OCI-LY3 (cell line): ENCODE measurements around the gene SLC6A13.

ENCODE experiments used
- H2AFZ ChIP-seq: fragments of 200-600, 300-600 bp; shearing (Covaris generic); 2 replicates; pipeline ENCODE4 v1.6.0; 2014; ENCODE audit warnings: antibody characterized with exemption, low read depth, low read length
- H3K27ac ChIP-seq: fragments of 200-600, 300-600 bp; sonication (generic); 2 replicates; pipeline ENCODE4 v1.5.1; 2014; ENCODE audit warnings: mild to moderate bottlenecking, low read length, moderate library complexity, mixed read lengths
- H3K27me3 ChIP-seq: fragments of 200-600, 300-600 bp; sonication (generic); 2 replicates; pipeline ENCODE4 v1.6.1; 2014; ENCODE audit warnings: low read depth, low read length, mixed read lengths
- H3K36me3 ChIP-seq: fragments of 200-600, 300-600 bp; sonication (generic); replicated peaks from 2 replicates; pipeline ENCODE3; 2014; ENCODE audit warnings: low read depth, low read length, mixed read lengths
- H3K4me1 ChIP-seq: fragments of 300-600, 200-600 bp; sonication (generic); 2 replicates; pipeline ENCODE4 v1.6.1; 2014; ENCODE audit warnings: low read length, mixed read lengths
- H3K4me2 ChIP-seq: fragments of 200-600, 300-600 bp; sonication (generic); 2 replicates; pipeline ENCODE4 v1.6.1; 2014; ENCODE audit warnings: low read length, mixed read lengths
- H3K4me3 ChIP-seq: fragments of 300-600, 200-600 bp; sonication (generic); 2 replicates; pipeline ENCODE4 v1.5.1; 2014; ENCODE audit warnings: antibody characterized with exemption, mild to moderate bottlenecking, low read length, moderate library complexity
- H3K79me2 ChIP-seq: fragments of 300-600, 200-600 bp; shearing (Covaris generic); 2 replicates; pipeline ENCODE4 v1.6.1; 2014; ENCODE audit warnings: mild to moderate bottlenecking, low read length, mixed read lengths
- H3K9ac ChIP-seq: fragments of 300-600, 200-600 bp; shearing (Covaris generic); 2 replicates; pipeline ENCODE4 v1.6.0; 2014; ENCODE audit warnings: mild to moderate bottlenecking, low read length, moderate library complexity
- H3K9me3 ChIP-seq: fragments of 200-600, 300-600 bp; shearing (Covaris generic); 2 replicates; pipeline ENCODE4 v1.6.1; 2014; ENCODE audit warnings: low read length, mixed read lengths; ENCODE audit not compliant: insufficient read depth
- H4K20me1 ChIP-seq: fragments of 200-600, 300-600 bp; sonication (generic); 2 replicates; pipeline ENCODE4 v1.6.1; 2016; ENCODE audit warnings: low read length, mixed read lengths; ENCODE audit not compliant: insufficient read depth
- EZH2phosphoT487 ChIP-seq: fragments of 200-600 bp; shearing (Covaris generic); IDR thresholded peaks from 2 replicates; pipeline ENCODE4 v1.6.1; 2018; ENCODE audit warnings: antibody characterized with exemption, mixed run types, low read depth
- TF ChIP-seq, protein P1 (sequence below): fragments of 200-600, 300-600 bp; sonication (generic); IDR thresholded peaks from 2 replicates; pipeline ENCODE4 v1.5.1; 2014; ENCODE audit warnings: antibody characterized with exemption, low read length, low read depth

The SLC6A13 gene

DNA sequence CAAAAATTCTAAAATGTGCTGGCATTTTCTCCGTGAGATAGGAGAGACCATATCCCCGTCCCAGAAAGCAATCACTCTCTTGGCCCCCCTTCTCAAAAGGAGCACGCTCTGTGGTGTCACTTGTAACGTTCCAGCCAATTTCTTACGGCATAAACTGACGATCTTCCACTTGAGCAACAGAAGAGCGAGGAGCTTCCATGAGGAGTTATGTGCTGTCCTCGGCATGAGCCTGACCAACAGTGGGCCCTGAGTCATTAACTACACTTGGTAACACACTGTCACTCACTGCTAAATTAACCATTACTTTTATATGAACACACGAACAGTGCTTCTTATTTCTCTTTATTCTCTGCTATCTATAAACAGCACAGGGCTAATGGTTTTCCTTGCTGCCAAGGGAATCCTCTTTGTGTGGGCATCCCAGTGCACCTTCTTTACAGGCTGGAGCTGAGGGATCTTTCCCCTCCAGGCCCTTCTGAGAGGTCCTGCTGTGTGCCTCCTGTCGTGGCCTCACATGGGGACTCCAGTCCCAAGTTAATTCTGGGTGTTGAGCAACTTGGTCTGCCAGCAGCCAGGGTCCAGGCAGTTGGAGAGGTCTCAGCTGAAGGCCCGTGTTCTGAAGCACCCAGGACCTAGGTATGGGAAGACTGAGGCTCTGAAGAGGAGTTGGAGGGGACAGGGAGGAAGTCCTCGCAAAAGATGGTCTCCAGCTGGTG, 9.4 kb downstream of the SLC6A13 start:
- no peaks in the 10 kb centered on the region for H3K36me3 ChIP-seq
- H4K20me1 ChIP-seq, result no peaks in the 10 kb centered on the region
- H3K4me1 ChIP-seq, result no peaks in the 10 kb centered on the region
- H3K9ac ChIP-seq, result no peak overlapping the region
- H3K9me3 ChIP-seq, result no peaks in the 10 kb centered on the region
- no peak overlapping the region for H3K4me3 ChIP-seq
- no peak for TF ChIP-seq EZH2phosphoT487
- TF ChIP-seq, protein P1, sequence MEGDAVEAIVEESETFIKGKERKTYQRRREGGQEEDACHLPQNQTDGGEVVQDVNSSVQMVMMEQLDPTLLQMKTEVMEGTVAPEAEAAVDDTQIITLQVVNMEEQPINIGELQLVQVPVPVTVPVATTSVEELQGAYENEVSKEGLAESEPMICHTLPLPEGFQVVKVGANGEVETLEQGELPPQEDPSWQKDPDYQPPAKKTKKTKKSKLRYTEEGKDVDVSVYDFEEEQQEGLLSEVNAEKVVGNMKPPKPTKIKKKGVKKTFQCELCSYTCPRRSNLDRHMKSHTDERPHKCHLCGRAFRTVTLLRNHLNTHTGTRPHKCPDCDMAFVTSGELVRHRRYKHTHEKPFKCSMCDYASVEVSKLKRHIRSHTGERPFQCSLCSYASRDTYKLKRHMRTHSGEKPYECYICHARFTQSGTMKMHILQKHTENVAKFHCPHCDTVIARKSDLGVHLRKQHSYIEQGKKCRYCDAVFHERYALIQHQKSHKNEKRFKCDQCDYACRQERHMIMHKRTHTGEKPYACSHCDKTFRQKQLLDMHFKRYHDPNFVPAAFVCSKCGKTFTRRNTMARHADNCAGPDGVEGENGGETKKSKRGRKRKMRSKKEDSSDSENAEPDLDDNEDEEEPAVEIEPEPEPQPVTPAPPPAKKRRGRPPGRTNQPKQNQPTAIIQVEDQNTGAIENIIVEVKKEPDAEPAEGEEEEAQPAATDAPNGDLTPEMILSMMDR, result no peak
- no peak overlapping the region for H3K27ac ChIP-seq
- no peak overlapping the region for H3K4me2 ChIP-seq
- peaks cover 18% of the 10 kb centered on the region; the same call in 1 of the 2 replicates for H3K27me3 ChIP-seq
- H2AFZ ChIP-seq, result no peak overlapping the region
- H3K79me2 ChIP-seq, result no peaks in the 10 kb centered on the region

DNA sequence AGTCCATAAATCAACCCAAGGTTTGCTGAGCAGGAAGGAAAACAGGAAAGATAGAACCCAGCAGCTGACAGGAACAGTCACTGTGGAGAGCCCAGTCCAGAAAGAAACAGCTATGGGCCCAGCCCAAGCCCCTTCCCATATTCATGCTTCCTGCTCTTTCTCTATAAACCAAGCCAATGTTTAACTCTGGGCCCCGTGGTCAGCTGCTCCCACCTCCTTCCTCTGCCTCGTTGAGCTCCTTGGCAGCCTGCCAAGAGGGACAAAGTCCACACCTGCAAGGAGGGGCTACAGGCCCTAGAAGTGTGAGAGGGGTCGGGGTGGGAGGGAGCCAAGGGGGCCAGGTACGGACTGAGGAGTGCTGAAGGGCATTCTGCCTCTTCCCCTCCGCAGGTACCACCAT, 10.0 kb downstream of the SLC6A13 start:
- no peak for TF ChIP-seq EZH2phosphoT487
- TF ChIP-seq, protein P1, result no peak
- H3K27ac ChIP-seq, result no peak overlapping the region
- no peaks in the 10 kb centered on the region for H3K4me1 ChIP-seq
- H3K79me2 ChIP-seq, result no peaks in the 10 kb centered on the region
- no peaks in the 10 kb centered on the region for H3K36me3 ChIP-seq
- no peak overlapping the region for H2AFZ ChIP-seq
- no peak overlapping the region for H3K4me3 ChIP-seq
- no peak overlapping the region for H3K4me2 ChIP-seq
- H3K9me3 ChIP-seq, result no peaks in the 10 kb centered on the region
- H3K27me3 ChIP-seq, result peaks cover 11% of the 10 kb centered on the region; the same call in 1 of the 2 replicates
- no peaks in the 10 kb centered on the region for H4K20me1 ChIP-seq
- no peak overlapping the region for H3K9ac ChIP-seq

DNA sequence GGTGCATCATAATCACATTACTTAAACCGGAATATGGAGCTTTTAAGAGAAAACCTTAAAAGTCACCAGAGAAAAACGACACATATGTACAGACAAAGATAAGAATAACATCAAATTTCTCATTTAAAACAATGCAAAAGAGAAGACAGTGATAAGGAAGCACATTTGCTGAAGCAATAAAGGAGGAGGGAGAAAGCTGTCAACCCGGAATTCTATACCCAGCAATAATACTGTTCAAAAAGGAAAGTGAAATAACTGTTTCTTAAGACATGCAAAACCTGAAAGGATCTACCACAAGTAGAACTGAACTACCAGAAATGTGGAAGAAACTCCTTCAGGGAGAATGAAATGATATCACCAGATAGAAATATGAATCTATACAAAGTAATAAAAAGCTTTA, 15.4 kb downstream of the SLC6A13 start:
- Histone ChIP-seq H3K36me3 (no peaks in the 10 kb centered on the region), H3K9ac (no peak overlapping the region), H3K27me3 (peaks cover 6% of the 10 kb centered on the region; the same call in 1 of the 2 replicates), H4K20me1 (no peaks in the 10 kb centered on the region), H3K79me2 (no peaks in the 10 kb centered on the region), H3K27ac (no peak overlapping the region), H3K4me3 (no peak overlapping the region), H3K4me1 (no peaks in the 10 kb centered on the region), H3K4me2 (no peak overlapping the region), H2AFZ (no peak overlapping the region), H3K9me3 (peaks cover 5% of the 10 kb centered on the region; the same call in 1 of the 2 replicates)
- TF ChIP-seq EZH2phosphoT487, result no peak
- TF ChIP-seq, protein P1, result no peak

DNA sequence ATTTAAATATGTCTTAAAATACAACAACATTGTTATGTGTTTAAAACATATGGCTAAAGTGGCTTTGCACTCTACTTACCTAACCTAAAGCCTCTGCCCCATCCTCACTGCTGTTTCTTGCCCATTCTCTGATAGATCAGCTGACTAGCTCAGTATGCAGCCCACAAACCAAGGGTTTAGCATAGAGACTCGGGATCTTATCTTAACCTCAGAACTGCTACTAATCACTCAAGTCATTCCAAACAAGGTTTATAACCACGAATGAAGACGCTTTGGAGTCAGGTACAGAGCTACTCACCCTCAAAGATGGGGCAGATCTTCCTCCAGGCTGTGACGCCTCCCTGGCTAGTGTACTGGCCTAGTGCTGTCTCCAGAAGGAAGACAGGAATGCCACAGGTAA, 19.3 kb downstream of the SLC6A13 start:
- no peaks in the 10 kb centered on the region for H3K79me2 ChIP-seq
- no peak for TF ChIP-seq EZH2phosphoT487
- TF ChIP-seq, protein P1, result no peak
- H3K36me3 ChIP-seq, result no peaks in the 10 kb centered on the region
- no peak overlapping the region for H3K27ac ChIP-seq
- no peak overlapping the region for H2AFZ ChIP-seq
- no peak overlapping the region for H3K9ac ChIP-seq
- H3K9me3 ChIP-seq, result peaks cover 5% of the 10 kb centered on the region; the same call in 1 of the 2 replicates
- H3K4me2 ChIP-seq, result no peak overlapping the region
- H4K20me1 ChIP-seq, result no peaks in the 10 kb centered on the region
- no peak overlapping the region for H3K4me3 ChIP-seq
- no peaks in the 10 kb centered on the region for H3K4me1 ChIP-seq
- no peaks in the 10 kb centered on the region for H3K27me3 ChIP-seq
